ENCODE data around the gene SIX2.

DNA sequence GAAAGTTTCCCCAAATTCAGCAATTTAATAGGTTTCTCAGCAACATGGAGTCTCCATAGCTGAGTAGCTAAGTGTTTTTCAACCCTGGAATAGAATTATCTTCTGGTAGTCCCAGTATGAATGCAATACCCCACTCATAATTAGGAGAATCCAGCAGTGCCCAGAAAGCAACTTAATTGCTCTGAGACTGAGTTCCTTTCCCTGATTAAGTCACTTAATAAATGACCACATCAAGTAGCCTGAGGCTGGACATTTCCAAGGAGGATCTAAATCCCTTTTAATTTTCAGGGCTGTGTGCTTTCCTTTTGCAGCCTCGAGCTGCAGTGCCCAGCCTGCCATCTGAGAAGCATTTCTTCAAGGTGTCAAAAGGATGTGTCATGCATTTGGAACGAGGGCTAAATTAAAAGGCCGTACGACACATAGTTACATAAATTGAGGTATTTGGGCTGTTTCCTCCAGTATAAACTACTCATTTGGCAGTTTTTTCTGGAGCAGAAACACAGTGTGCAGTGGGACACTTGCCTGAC is 17.7 kb upstream of the SIX2 start:
- TF ChIP-seq, protein P1, sequence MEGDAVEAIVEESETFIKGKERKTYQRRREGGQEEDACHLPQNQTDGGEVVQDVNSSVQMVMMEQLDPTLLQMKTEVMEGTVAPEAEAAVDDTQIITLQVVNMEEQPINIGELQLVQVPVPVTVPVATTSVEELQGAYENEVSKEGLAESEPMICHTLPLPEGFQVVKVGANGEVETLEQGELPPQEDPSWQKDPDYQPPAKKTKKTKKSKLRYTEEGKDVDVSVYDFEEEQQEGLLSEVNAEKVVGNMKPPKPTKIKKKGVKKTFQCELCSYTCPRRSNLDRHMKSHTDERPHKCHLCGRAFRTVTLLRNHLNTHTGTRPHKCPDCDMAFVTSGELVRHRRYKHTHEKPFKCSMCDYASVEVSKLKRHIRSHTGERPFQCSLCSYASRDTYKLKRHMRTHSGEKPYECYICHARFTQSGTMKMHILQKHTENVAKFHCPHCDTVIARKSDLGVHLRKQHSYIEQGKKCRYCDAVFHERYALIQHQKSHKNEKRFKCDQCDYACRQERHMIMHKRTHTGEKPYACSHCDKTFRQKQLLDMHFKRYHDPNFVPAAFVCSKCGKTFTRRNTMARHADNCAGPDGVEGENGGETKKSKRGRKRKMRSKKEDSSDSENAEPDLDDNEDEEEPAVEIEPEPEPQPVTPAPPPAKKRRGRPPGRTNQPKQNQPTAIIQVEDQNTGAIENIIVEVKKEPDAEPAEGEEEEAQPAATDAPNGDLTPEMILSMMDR (IDR thresholded peaks at IDR 0.05 in 8 of 11, conservative IDR thresholded peaks at IDR 0.05 in 3 of 11) = no peak
- TF ChIP-seq POLR2A (IDR thresholded peaks at IDR 0.05) = no peak
- TF ChIP-seq POLR2AphosphoS5 (IDR thresholded peaks at IDR 0.05) = no peak
